LNCAP (cell line): Measurements from ENCODE around the gene AKT3.

Source experiments
- TF ChIP-seq, protein P1 (sequence below): fragments of 450-650 bp; IDR thresholded peaks from 2 replicates; pipeline ENCODE4 v1.5.1; 2017; ENCODE audit warnings: mild to moderate bottlenecking

The AKT3 gene

DNA sequence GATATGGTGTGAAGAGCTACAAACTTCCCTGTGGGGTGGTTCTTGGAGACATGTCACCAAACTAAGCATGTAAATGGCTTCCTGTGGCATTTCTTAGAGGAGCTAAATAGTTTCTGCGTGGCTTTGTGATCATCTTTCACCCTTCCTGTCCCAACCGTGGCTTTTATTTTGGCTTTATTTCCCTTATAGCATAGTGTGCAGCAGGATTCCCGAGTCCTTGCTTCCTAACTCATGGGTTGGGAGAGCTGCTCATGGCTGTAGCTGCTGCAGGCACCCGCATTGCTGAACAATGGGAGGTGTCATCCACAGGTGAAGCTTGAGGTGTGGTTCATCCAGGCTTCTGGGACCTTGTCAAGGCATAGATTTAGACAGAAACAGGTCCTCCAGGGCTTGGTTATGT is 402.2 kb downstream of the AKT3 start:
- TF ChIP-seq, protein P1, sequence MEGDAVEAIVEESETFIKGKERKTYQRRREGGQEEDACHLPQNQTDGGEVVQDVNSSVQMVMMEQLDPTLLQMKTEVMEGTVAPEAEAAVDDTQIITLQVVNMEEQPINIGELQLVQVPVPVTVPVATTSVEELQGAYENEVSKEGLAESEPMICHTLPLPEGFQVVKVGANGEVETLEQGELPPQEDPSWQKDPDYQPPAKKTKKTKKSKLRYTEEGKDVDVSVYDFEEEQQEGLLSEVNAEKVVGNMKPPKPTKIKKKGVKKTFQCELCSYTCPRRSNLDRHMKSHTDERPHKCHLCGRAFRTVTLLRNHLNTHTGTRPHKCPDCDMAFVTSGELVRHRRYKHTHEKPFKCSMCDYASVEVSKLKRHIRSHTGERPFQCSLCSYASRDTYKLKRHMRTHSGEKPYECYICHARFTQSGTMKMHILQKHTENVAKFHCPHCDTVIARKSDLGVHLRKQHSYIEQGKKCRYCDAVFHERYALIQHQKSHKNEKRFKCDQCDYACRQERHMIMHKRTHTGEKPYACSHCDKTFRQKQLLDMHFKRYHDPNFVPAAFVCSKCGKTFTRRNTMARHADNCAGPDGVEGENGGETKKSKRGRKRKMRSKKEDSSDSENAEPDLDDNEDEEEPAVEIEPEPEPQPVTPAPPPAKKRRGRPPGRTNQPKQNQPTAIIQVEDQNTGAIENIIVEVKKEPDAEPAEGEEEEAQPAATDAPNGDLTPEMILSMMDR: no peak

DNA sequence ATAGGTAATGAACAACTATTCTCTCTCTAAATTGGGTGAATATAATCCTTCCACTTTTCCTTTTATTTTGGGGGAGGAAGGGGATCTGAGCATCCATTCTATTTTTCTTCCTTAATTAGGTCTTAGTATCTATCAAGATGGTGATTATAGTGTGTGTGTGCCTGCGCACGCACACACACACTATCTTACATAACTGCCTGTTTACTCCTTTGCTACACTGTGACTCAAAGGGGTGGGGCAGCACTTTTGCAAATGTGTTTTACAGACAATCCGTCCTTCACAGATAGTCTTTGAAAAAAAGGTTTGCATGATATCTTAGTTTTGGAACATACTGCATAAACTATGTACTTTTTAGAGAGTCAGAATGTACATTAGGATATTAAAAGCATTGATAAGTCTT is 402.7 kb downstream of the AKT3 start:
- TF ChIP-seq, protein P1: no peak

DNA sequence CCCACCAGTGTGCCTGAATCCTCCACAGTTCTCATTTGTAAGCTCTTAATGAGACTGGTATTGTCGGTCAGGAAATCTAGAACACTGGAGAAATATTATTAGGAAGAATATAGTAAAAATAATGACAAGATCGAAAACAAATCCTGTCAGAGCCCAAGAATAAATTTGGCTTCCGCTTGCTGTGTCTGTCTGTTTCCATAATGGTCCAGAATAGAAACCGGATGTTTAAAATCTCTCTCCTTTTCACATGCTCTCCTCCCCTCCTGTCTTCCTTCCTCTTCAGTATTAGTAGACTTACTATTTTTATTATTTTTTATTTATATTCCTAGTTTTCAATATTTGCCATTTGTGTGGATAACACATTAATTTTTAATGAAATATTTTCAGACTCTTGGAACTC is 406.5 kb downstream of the AKT3 start:
- TF ChIP-seq, protein P1: no peak

DNA sequence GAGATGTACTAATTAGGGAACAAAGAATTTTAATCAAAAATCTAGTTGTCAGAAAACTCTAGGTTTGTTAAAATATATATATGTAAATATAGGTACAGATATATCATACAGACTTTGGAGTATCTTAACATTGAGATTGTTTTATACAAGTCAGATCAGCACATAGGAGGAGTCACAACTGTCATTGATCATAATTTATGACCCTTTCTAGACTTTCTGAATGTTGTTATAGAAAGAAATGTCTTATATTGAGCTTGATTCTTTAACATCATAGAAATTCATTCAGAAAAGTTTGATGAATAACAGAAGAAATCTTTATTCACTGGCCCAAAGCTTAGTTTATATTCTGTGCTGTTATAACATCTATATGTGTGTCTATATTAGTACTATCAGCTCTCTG is 408.4 kb downstream of the AKT3 start:
- TF ChIP-seq, protein P1: no peak

DNA sequence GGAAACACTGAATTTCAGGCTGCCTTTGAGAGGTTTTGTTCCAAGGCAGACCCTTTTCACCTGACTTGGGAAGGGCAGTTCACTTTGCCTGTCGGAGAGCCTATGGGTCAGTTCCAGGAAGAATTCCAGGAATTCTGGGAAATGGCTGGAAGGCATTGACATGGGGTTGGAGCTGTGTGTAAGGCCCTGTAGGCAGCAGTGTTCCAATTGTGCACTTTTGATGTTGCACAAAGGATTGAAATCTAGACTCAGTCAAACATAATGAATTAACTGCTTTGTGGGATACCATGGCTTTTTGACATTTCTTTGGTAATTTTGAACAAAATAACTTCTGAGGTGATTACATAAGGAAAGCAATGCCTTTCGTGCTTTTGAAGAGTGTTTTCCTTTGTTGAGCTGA is 409.6 kb downstream of the AKT3 start:
- TF ChIP-seq, protein P1: no peak

DNA sequence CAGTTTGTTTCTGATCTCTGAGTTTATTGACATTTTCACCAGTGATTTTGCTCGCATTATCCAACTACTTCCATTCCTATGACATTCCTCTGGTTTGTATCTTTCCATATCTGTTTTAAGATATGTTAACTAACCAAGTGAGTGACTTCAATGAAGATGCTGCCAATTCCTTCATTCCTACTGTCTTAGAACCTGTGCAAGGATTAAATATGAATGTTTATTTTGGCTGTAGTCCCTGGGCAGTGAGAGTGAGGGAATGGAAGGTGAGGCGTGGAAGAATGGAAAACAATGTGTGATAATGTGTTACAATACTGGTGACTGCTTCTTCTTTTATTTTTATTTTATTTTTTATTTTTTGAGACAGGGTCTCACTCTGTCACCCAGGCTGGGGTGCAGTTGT is 411.2 kb downstream of the AKT3 start:
- TF ChIP-seq, protein P1: no peak
